Measurements from ENCODE around the gene MFGE8. TPM values are rescaled to one million over a fixed set of nuclear protein-coding genes. Genes with fewer than 3 reads are reported as not detected.
"Not testable (repeated sequence)": the region's sequence is repeated elsewhere in the genome, so short reads cannot be mapped to it uniquely, and the experiment has no call there.

Gene MFGE8
- total RNA-seq, 1 donor from 2014 or later: 168 TPM

DNA sequence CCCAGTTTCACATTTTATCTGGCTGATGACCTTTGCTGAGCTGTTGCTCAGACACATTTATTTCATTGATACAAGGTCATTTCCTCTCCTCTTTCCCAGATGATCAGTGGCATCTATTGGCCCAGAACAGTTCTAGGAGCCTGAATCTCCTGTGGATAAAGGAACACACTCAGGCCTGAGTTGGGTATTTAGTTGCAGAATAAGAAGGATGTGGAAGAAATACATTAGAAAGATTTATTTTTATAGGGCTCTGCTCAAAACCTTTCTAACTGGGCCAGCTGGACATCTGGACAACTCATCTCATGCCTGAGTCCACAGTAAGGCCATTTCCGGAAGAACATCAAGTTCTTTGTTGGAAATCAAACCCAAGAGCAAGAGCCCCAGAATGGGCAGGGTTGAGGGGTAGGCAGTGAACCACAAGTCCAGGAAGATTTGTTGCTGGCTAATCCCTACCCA, 19.7 kb upstream of the MFGE8 start:
- no peak for ATAC-seq

GRCh38 chr15:88932271-88932874, 19.2 kb upstream of the MFGE8 start:
- H3K4me3 ChIP-seq: no peak overlapping the region
- H3K27ac ChIP-seq: peak overlapping the region; percentile 47
- H3K36me3 ChIP-seq: no peaks in the 10 kb centered on the region
- TF ChIP-seq CTCF (IDR thresholded peaks at IDR 0.05): no peak
- ATAC-seq (no peak), DNase-seq (no peak)
- H3K27me3 ChIP-seq: no peaks in the 10 kb centered on the region
- H3K9me3 ChIP-seq: peaks cover 4% of the 10 kb centered on the region
- no peaks in the 10 kb centered on the region for H3K4me1 ChIP-seq
- intact Hi-C loops (cut with DNase I): no loop called here

More for the DNA sequence above, 19.7 kb upstream of the MFGE8 start:
- Histone ChIP-seq H3K27me3 (no peaks in the 10 kb centered on the region), H3K9me3 (peaks cover 4% of the 10 kb centered on the region), H3K4me1 (no peaks in the 10 kb centered on the region), H3K36me3 (no peaks in the 10 kb centered on the region), H3K4me3 (no peak overlapping the region), H3K27ac (no peak overlapping the region)
- intact Hi-C loops (cut with DNase I): no loop called here
- no peak for TF ChIP-seq CTCF (IDR thresholded peaks at IDR 0.05)
- DNase-seq: no peak

GRCh38 chr15:88930579-88930978, 17.4 kb upstream of the MFGE8 start:
- no peaks in the 10 kb centered on the region for H3K36me3 ChIP-seq
- no peak for DNase-seq
- no peaks in the 10 kb centered on the region for H3K4me1 ChIP-seq
- peaks cover 4% of the 10 kb centered on the region for H3K9me3 ChIP-seq
- no peak for TF ChIP-seq CTCF (IDR thresholded peaks at IDR 0.05)
- H3K27ac ChIP-seq: no peak overlapping the region
- no peaks in the 10 kb centered on the region for H3K27me3 ChIP-seq
- intact Hi-C loops (cut with DNase I): no loop called here
- no peak overlapping the region for H3K4me3 ChIP-seq
- no peak for ATAC-seq

DNA sequence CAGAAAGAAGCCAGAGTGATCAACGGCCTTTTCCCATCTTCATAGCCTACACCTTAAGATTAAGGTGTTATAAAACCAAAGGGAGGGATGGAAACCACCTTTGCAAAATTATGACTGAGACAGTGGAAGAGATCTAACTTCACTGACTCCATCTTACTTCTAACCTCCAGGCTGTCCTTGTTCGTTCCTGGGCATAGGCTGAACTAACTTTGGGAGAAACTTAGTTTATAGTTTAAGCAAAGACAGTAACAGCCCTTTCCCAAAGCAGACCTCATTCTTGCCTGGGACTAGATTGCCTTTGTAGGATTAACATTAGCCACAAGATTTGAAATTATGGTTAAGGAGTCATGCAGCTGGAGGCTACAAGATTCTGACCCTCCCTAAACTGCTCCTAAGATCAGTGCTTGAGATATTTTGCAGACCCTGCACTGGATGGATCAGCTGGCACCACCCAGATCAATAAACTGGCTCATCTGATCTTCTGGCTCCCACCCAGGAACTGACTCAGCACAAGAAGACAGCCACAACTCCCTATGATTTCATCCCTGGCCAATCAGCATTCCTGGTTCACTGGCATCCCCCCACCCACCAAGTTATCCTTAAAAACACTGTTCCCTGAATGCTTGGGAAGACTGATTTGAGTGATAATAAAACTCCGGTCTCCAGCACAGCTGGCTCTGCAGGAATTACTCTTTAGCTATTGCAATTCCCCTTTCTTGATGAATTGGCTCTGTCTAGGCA, 16.3 kb upstream of the MFGE8 start:
- H3K27me3 ChIP-seq; ATAC-seq; H3K4me3 ChIP-seq; H3K27ac ChIP-seq; intact Hi-C loops (cut with DNase I); H3K4me1 ChIP-seq; H3K36me3 ChIP-seq; H3K9me3 ChIP-seq; DNase-seq: not testable (repeated sequence)

DNA sequence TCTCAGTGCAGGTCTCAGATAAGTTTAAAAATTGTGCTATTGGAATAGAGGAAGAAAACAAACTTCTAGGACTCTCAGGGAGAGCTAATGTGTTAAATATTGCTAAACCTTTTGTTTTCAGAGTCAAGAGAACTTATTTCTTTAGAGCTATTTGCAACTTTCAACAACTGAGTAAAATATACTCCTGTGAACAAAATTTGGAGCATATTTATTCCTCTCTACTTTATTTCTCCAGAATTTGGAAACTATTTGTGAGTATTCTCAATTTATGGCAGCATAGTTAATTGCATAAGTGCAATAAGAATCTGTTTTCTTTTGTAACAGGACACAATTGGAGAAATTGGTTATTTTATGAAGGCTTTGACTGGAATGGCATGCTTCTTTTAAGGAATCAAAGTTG, 15.0 kb upstream of the MFGE8 start:
- DNase-seq; H3K4me1 ChIP-seq; H3K27ac ChIP-seq; H3K4me3 ChIP-seq; H3K9me3 ChIP-seq; H3K27me3 ChIP-seq; ATAC-seq; H3K36me3 ChIP-seq; intact Hi-C loops (cut with DNase I): not testable (repeated sequence)

- H3K36me3 ChIP-seq; H3K4me1 ChIP-seq; ATAC-seq; H3K27me3 ChIP-seq; H3K4me3 ChIP-seq; DNase-seq; intact Hi-C loops (cut with DNase I); H3K27ac ChIP-seq; H3K9me3 ChIP-seq: not testable (repeated sequence)
Observed at GRCh38 chr15:88925648-88926047, 12.5 kb upstream of the MFGE8 start.

GRCh38 chr15:88920892-88921435, 7.8 kb upstream of the MFGE8 start:
- H3K4me3 ChIP-seq; H3K27ac ChIP-seq; intact Hi-C loops (cut with DNase I); H3K9me3 ChIP-seq; H3K27me3 ChIP-seq; DNase-seq; ATAC-seq; H3K36me3 ChIP-seq; H3K4me1 ChIP-seq: not testable (repeated sequence)

Measured in upper lobe of right lung (tissue), 1 donor.